Thyroid gland (tissue), 4 donors: ENCODE results near the gene ACD.

Source experiments
- POLR2A ChIP-seq, 2 donors: fragments of 450-650 bp; IDR thresholded peaks; one replicate each; pipeline ENCODE4 v1.6.1; 2017; ENCODE audit warnings: antibody characterized with exemption in 2 of 2, mild to moderate bottlenecking in 2 of 2, moderate library complexity in 1 of 2
- TF ChIP-seq, protein P1 (sequence below), 6 experiments: fragments of 200-600 bp in 3 of 6; fragments of 450-650 bp in 3 of 6; sonication (generic) in 3 of 6; IDR thresholded peaks; one replicate each; pipeline ENCODE4 v1.5.1; 2016 to 2019; ENCODE audit warnings: antibody characterized with exemption in 6 of 6, mild to moderate bottlenecking in 2 of 6, inconsistent platforms in 1 of 6, moderate library complexity in 1 of 6

- TF ChIP-seq, protein P1, sequence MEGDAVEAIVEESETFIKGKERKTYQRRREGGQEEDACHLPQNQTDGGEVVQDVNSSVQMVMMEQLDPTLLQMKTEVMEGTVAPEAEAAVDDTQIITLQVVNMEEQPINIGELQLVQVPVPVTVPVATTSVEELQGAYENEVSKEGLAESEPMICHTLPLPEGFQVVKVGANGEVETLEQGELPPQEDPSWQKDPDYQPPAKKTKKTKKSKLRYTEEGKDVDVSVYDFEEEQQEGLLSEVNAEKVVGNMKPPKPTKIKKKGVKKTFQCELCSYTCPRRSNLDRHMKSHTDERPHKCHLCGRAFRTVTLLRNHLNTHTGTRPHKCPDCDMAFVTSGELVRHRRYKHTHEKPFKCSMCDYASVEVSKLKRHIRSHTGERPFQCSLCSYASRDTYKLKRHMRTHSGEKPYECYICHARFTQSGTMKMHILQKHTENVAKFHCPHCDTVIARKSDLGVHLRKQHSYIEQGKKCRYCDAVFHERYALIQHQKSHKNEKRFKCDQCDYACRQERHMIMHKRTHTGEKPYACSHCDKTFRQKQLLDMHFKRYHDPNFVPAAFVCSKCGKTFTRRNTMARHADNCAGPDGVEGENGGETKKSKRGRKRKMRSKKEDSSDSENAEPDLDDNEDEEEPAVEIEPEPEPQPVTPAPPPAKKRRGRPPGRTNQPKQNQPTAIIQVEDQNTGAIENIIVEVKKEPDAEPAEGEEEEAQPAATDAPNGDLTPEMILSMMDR (IDR thresholded peaks at IDR 0.05), result no peak
- TF ChIP-seq POLR2A (IDR thresholded peaks at IDR 0.05), result no peak
Observed at GRCh38 chr16:67636713-67637112, 23.3 kb downstream of the ACD start.
